Measurements from ENCODE around the gene KNDC1.

KNDC1 gene

GRCh38 chr10:133204226-133205015 is 44.4 kb downstream of the KNDC1 start:
- ChIA-PET POLR2A (no interaction called here), CTCF (no interaction called here)
- DNase-seq (ENCODE audit: extremely low spot score) = no peak
- TF ChIP-seq BHLHE40 (IDR thresholded peaks at IDR 0.05; ENCODE audit: borderline replicate concordance) (no peak), ZNF384 (IDR thresholded peaks at IDR 0.05) (no peak), ARNT (IDR thresholded peaks at IDR 0.05) (no peak), TARDBP (IDR thresholded peaks at IDR 0.05) (no peak), SP1 (IDR thresholded peaks at IDR 0.05) (no peak), FOXM1 (IDR thresholded peaks at IDR 0.05; ENCODE audit: borderline replicate concordance) (no peak), FOXA1 (IDR thresholded peaks at IDR 0.05) (no peak), LEF1 (IDR thresholded peaks at IDR 0.05; ENCODE audit: borderline replicate concordance) (no peak)

- no peak for DNase-seq (ENCODE audit: extremely low spot score)
- CTCF ChIA-PET = no interaction called here
- TF ChIP-seq HDGF (IDR thresholded peaks at IDR 0.05; ENCODE audit: borderline replicate concordance) (no peak), SUZ12 (IDR thresholded peaks at IDR 0.05) (no peak), ZNF384 (IDR thresholded peaks at IDR 0.05) (no peak), FOXM1 (IDR thresholded peaks at IDR 0.05; ENCODE audit: borderline replicate concordance) (no peak), PKNOX1 (IDR thresholded peaks at IDR 0.05) (no peak), NFRKB (IDR thresholded peaks at IDR 0.05) (no peak), LEF1 (IDR thresholded peaks at IDR 0.05; ENCODE audit: borderline replicate concordance) (no peak), TARDBP (IDR thresholded peaks at IDR 0.05) (no peak), FOXA1 (IDR thresholded peaks at IDR 0.05) (no peak)
- POLR2A ChIA-PET = no interaction called here
These were observed 45.1 kb downstream of the KNDC1 start for GRCh38 chr10:133205146-133205545.

- CTCF ChIA-PET = no interaction called here
These were observed 46.5 kb downstream of the KNDC1 start for GRCh38 chr10:133206356-133207040.

GRCh38 chr10:133207041-133207600 is 47.1 kb downstream of the KNDC1 start:
- TF ChIP-seq LEF1 (IDR thresholded peaks at IDR 0.05; ENCODE audit: borderline replicate concordance) (no peak), SUZ12 (IDR thresholded peaks at IDR 0.05) (no peak), L3MBTL2 (conservative IDR thresholded peaks at IDR 0.05) (no peak), SP1 (IDR thresholded peaks at IDR 0.05) (no peak), FOXK2 (IDR thresholded peaks at IDR 0.05) (no peak), FOXA1 (IDR thresholded peaks at IDR 0.05) (no peak), BHLHE40 (IDR thresholded peaks at IDR 0.05; ENCODE audit: borderline replicate concordance) (no peak), ARNT (IDR thresholded peaks at IDR 0.05) (no peak), ZNF384 (IDR thresholded peaks at IDR 0.05) (no peak), FOXM1 (IDR thresholded peaks at IDR 0.05; ENCODE audit: borderline replicate concordance) (no peak), PKNOX1 (IDR thresholded peaks at IDR 0.05) (no peak), HDGF (IDR thresholded peaks at IDR 0.05; ENCODE audit: borderline replicate concordance) (no peak), ELF4 (IDR thresholded peaks at IDR 0.05) (no peak), CTBP1 (IDR thresholded peaks at IDR 0.05; ENCODE audit: borderline replicate concordance) (no peak), NFRKB (IDR thresholded peaks at IDR 0.05) (no peak)
- POLR2A ChIA-PET = no interaction called here
- CTCF ChIA-PET = no interaction called here
- DNase-seq (ENCODE audit: extremely low spot score) = no peak

More at GRCh38 chr10:133206356-133207040, 46.5 kb downstream of the KNDC1 start:
- POLR2A ChIA-PET = no interaction called here
- TF ChIP-seq FOXA1 (IDR thresholded peaks at IDR 0.05) (no peak), SP1 (IDR thresholded peaks at IDR 0.05) (no peak), HDGF (IDR thresholded peaks at IDR 0.05; ENCODE audit: borderline replicate concordance) (no peak)
- DNase-seq (ENCODE audit: extremely low spot score) = no peak

- CTCF ChIA-PET = no interaction called here
- no peak for DNase-seq (ENCODE audit: extremely low spot score)
- TF ChIP-seq L3MBTL2 (conservative IDR thresholded peaks at IDR 0.05) = no peak
- no peak for TF ChIP-seq HDGF (IDR thresholded peaks at IDR 0.05; ENCODE audit: borderline replicate concordance)
- no peak for TF ChIP-seq LEF1 (IDR thresholded peaks at IDR 0.05; ENCODE audit: borderline replicate concordance)
- no peak for TF ChIP-seq ARNT (IDR thresholded peaks at IDR 0.05)
- no peak for TF ChIP-seq CTBP1 (IDR thresholded peaks at IDR 0.05; ENCODE audit: borderline replicate concordance)
- TF ChIP-seq TARDBP (IDR thresholded peaks at IDR 0.05) = no peak
- TF ChIP-seq SUZ12 (IDR thresholded peaks at IDR 0.05) = no peak
- no peak for TF ChIP-seq PKNOX1 (IDR thresholded peaks at IDR 0.05)
- TF ChIP-seq NFRKB (IDR thresholded peaks at IDR 0.05) = no peak
- no peak for TF ChIP-seq FOXK2 (IDR thresholded peaks at IDR 0.05)
- TF ChIP-seq BHLHE40 (IDR thresholded peaks at IDR 0.05; ENCODE audit: borderline replicate concordance) = no peak
- no peak for TF ChIP-seq ZNF384 (IDR thresholded peaks at IDR 0.05)
- no peak for TF ChIP-seq FOXA1 (IDR thresholded peaks at IDR 0.05)
- no peak for TF ChIP-seq FOXM1 (IDR thresholded peaks at IDR 0.05; ENCODE audit: borderline replicate concordance)
- no peak for TF ChIP-seq SP1 (IDR thresholded peaks at IDR 0.05)
- TF ChIP-seq ELF4 (IDR thresholded peaks at IDR 0.05) = no peak
- POLR2A ChIA-PET = no interaction called here
These were observed 47.6 kb downstream of the KNDC1 start for GRCh38 chr10:133207627-133208026.

- CTCF ChIA-PET = no interaction called here
- DNase-seq (ENCODE audit: extremely low spot score) = no peak
- TF ChIP-seq SP1 (IDR thresholded peaks at IDR 0.05) (no peak), L3MBTL2 (conservative IDR thresholded peaks at IDR 0.05) (no peak), FOXM1 (IDR thresholded peaks at IDR 0.05; ENCODE audit: borderline replicate concordance) (no peak), TARDBP (IDR thresholded peaks at IDR 0.05) (no peak), PKNOX1 (IDR thresholded peaks at IDR 0.05) (no peak), ELF4 (IDR thresholded peaks at IDR 0.05) (no peak), SUZ12 (IDR thresholded peaks at IDR 0.05) (no peak), NFRKB (IDR thresholded peaks at IDR 0.05) (no peak), ARNT (IDR thresholded peaks at IDR 0.05) (no peak), FOXA1 (IDR thresholded peaks at IDR 0.05) (no peak), BHLHE40 (IDR thresholded peaks at IDR 0.05; ENCODE audit: borderline replicate concordance) (no peak), HDGF (IDR thresholded peaks at IDR 0.05; ENCODE audit: borderline replicate concordance) (no peak)
- POLR2A ChIA-PET = no interaction called here
These were observed 48.4 kb downstream of the KNDC1 start for GRCh38 chr10:133208466-133208865.

All from HEK293T (cell line).